A673 (cell line): ENCODE results near the gene NHLRC4. TPM values are rescaled to one million over a fixed set of nuclear protein-coding genes. Genes with fewer than 3 reads are reported as not detected.
A peak's percentile ranks its signal among the peaks of the same experiment; 100 is the strongest.

Experiments used
- BruUV-seq: library from RNA; stranded (reverse); fragments of 400-500 nt; replicated peaks from 2 replicates; lab custom pipeline; 2021; lab: Mats Ljungman, UMichigan
- CTCF ChIA-PET: fragments of 300-600 bp; sonication (Branson Sonifier 250); formaldehyde crosslinking; loops from one replicate; lab custom pipeline; 2022; ENCODE audit warnings: antibody characterized with exemption; lab: Charles Lee
- POLR2A ChIA-PET: fragments of 300-600 bp; sonication (Branson Sonifier 250); formaldehyde crosslinking; loops from one replicate; lab custom pipeline; 2022; ENCODE audit warnings: antibody characterized with exemption; ENCODE audit not compliant: low non-redundant PET; lab: Charles Lee
- DNase-seq: peaks from one replicate; pipeline ENCODE4 v3.0.0-alpha.2; 2015; ENCODE audit warnings: low spot score
- H3K27ac ChIP-seq: fragments of 200-600 bp; sonication (generic); 2 replicates; pipeline ENCODE4 v1.5.1; 2016; ENCODE audit warnings: mixed run types, low read depth, mild to moderate bottlenecking, mixed read lengths, antibody characterized with exemption, low read length; ENCODE audit not compliant: poor library complexity, severe bottlenecking
- H3K27me3 ChIP-seq: fragments of 200-600 bp; sonication (generic); replicated peaks from 2 replicates; pipeline ENCODE4 v1.6.1; 2017; ENCODE audit warnings: mixed run types, low read depth, mild to moderate bottlenecking, mixed read lengths, antibody characterized with exemption, low read length; ENCODE audit not compliant: insufficient read depth, poor library complexity
- H3K36me3 ChIP-seq: fragments of 200-600 bp; sonication (generic); 2 replicates; pipeline ENCODE4 v1.6.1; 2016; ENCODE audit warnings: mixed run types, mild to moderate bottlenecking, mixed read lengths, antibody characterized with exemption, low read length; ENCODE audit not compliant: insufficient read depth, poor library complexity, severe bottlenecking
- H3K4me1 ChIP-seq: fragments of 200-600 bp; sonication (generic); 2 replicates; pipeline ENCODE4 v1.6.1; 2017; ENCODE audit warnings: mixed run types, mild to moderate bottlenecking, mixed read lengths, antibody characterized with exemption, low read length; ENCODE audit not compliant: insufficient read depth, poor library complexity, severe bottlenecking
- H3K4me3 ChIP-seq: fragments of 200-600 bp; sonication (generic); 2 replicates; pipeline ENCODE4 v1.5.1; 2016; ENCODE audit warnings: low read depth, mixed run types, mild to moderate bottlenecking, mixed read lengths, low read length; ENCODE audit not compliant: poor library complexity, severe bottlenecking
- H3K9me3 ChIP-seq: fragments of 200-600 bp; sonication (generic); 2 replicates; pipeline ENCODE4 v1.6.1; 2016; ENCODE audit warnings: mixed run types, low read depth, mild to moderate bottlenecking, mixed read lengths, antibody characterized with exemption, low read length; ENCODE audit not compliant: poor library complexity, severe bottlenecking
- EZH2 ChIP-seq: fragments of 200-600 bp; sonication (generic); IDR thresholded peaks from 2 replicates; pipeline ENCODE4 v1.6.1; 2017; ENCODE audit warnings: borderline replicate concordance, low read depth, mild to moderate bottlenecking, mixed read lengths, antibody characterized with exemption, low read length; ENCODE audit not compliant: poor library complexity, severe bottlenecking
- intact Hi-C: fragments of 100-400 bp; cut with micrococcal nuclease; formaldehyde crosslinking; loops from one replicate; pipeline ENCODE4 v1.10.0; 2022; ENCODE audit not compliant: unreplicated experiment
- total RNA-seq: library from RNA; stranded (reverse); gene quantifications from 2 replicates; pipeline ENCODE4 v1.2.3, GENCODE V29; 2021
- TF ChIP-seq, protein P1 (sequence below): fragments of 300-800, 200-600 bp; sonication (generic); conservative IDR thresholded peaks from 2 replicates; pipeline ENCODE4 v1.5.1; 2017; ENCODE audit warnings: low read depth, mild to moderate bottlenecking, antibody characterized with exemption, low read length, moderate library complexity, mixed read lengths

The NHLRC4 gene
- total RNA-seq, 1 experiment from 2014 or later: 0.21 TPM

GRCh38 chr16:609984-610383 is 43.2 kb downstream of the NHLRC4 start:
- intact Hi-C loops: no loop called here
- CTCF ChIA-PET: no interaction called here
- Histone ChIP-seq H3K27ac (no peak overlapping the region), H3K9me3 (no peaks in the 10 kb centered on the region), H3K4me1 (no peaks in the 10 kb centered on the region), H3K4me3 (no peak overlapping the region), H3K36me3 (no peaks in the 10 kb centered on the region), H3K27me3 (no peaks in the 10 kb centered on the region)
- BruUV-seq: no TSS peak
- TF ChIP-seq, protein P1, sequence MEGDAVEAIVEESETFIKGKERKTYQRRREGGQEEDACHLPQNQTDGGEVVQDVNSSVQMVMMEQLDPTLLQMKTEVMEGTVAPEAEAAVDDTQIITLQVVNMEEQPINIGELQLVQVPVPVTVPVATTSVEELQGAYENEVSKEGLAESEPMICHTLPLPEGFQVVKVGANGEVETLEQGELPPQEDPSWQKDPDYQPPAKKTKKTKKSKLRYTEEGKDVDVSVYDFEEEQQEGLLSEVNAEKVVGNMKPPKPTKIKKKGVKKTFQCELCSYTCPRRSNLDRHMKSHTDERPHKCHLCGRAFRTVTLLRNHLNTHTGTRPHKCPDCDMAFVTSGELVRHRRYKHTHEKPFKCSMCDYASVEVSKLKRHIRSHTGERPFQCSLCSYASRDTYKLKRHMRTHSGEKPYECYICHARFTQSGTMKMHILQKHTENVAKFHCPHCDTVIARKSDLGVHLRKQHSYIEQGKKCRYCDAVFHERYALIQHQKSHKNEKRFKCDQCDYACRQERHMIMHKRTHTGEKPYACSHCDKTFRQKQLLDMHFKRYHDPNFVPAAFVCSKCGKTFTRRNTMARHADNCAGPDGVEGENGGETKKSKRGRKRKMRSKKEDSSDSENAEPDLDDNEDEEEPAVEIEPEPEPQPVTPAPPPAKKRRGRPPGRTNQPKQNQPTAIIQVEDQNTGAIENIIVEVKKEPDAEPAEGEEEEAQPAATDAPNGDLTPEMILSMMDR: no peak
- no peak for TF ChIP-seq EZH2
- POLR2A ChIA-PET: no interaction called here
- no peak for DNase-seq

DNA sequence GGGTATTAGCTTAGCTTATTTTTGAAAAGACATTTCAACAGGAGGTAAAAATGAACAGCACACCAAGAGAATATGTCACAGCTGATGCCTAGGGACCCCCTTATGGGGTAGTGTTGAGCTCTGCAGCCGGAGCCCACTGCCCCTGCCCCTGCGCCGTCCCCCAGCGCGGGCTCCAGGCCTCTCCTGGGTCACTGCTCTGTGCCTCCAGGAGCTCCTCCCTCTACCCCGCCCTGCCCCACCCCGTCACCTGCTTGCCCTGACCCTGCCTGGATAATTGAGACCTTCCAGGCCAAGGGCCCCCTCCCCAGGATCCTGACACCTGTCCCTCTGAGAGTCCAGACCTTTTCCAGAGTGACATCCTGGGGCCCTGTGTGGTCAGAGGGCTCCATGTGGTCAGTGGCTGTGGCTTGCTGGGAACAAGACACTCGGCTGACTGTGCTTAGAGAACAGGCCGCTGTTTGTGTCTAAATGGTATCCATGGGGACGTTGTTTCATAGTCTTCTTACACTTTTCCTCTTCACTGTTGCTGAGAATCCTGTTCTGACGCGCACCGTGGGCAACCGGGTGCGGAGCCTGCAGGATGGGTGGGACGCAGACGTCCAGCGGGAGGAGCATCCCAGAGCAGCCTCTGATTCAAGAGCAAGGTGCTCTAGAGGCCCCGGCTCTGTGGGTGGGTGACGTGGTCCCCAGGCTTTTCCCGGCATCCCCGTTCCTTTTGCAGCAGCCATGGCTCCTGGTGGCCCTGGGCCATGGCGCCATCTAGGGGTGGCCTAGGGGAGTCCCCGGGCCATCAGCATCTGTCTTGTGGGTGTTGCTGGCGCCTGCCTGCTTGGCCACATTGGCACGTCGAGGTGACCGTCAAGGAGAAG is 43.9 kb downstream of the NHLRC4 start:
- ChIA-PET POLR2A (no interaction called here), CTCF (no interaction called here)
- Histone ChIP-seq H3K36me3 (no peaks in the 10 kb centered on the region), H3K27ac (no peak overlapping the region), H3K9me3 (no peaks in the 10 kb centered on the region), H3K4me3 (no peak overlapping the region), H3K4me1 (no peaks in the 10 kb centered on the region), H3K27me3 (no peaks in the 10 kb centered on the region)
- no peak for DNase-seq
- intact Hi-C loops: no loop called here
- TF ChIP-seq, protein P1: peak; percentile 55
- no peak for TF ChIP-seq EZH2
- BruUV-seq: no TSS peak

- Histone ChIP-seq H3K4me3 (no peak overlapping the region), H3K27ac (no peak overlapping the region), H3K36me3 (no peaks in the 10 kb centered on the region), H3K4me1 (no peaks in the 10 kb centered on the region), H3K27me3 (no peaks in the 10 kb centered on the region), H3K9me3 (no peaks in the 10 kb centered on the region)
- POLR2A ChIA-PET: no interaction called here
- no TSS peak for BruUV-seq
- intact Hi-C loops: no loop called here
- CTCF ChIA-PET: no interaction called here
- no peak for TF ChIP-seq EZH2
- TF ChIP-seq, protein P1: no peak
- DNase-seq: no peak
Observed at GRCh38 chr16:615122-615521, 48.3 kb downstream of the NHLRC4 start.
